Left lobe of liver (tissue), 2 donors: Measurements from ENCODE around the gene TMEM219. TPM values are rescaled to one million over a fixed set of nuclear protein-coding genes. Genes with fewer than 3 reads are reported as not detected.

Experiments
- ATAC-seq: fragments of 200-7000 bp; cut with Tn5 transposase; one replicate; pipeline ENCODE4 v1.9.1; 2020; ENCODE audit warnings: mild to moderate bottlenecking, moderate library complexity
- DNase-seq: peaks from one replicate; pipeline ENCODE4 v3.0.0-alpha.2; 2020; ENCODE audit warnings: low spot score
- total RNA-seq: library from RNA; stranded (reverse); gene quantifications from one replicate; pipeline ENCODE4 v1.2.1, GENCODE V29; 2021
- donor health status: DM: no; HTN: no; CAD: no; lungs with moderate emphysema.
- donor health status: DM: no; HTN: yes; CAD: no.

TMEM219 gene
- total RNA-seq, 1 donor from 2014 or later: 71.0 TPM

- ATAC-seq: no peak
- no peak for DNase-seq
Measured at GRCh38 chr16:29993903-29994599, 32.2 kb downstream of the TMEM219 start.

- DNase-seq (no peak), ATAC-seq (peak; percentile 78)
Measured at GRCh38 chr16:29994600-29995323, 32.9 kb downstream of the TMEM219 start.

- DNase-seq: peak; percentile 91
- ATAC-seq: peak; percentile 70
Measured at GRCh38 chr16:29995324-29995910, 33.5 kb downstream of the TMEM219 start, which contains the start of gene HIRIP3. TSS of gene HIRIP3 (minus strand) at chr16:29995617. CDS start at chr16:29995605, 12 bp downstream.

- peak; percentile 99 for DNase-seq
- ATAC-seq: peak; percentile 96
Measured at GRCh38 chr16:29995911-29996765, 34.3 kb downstream of the TMEM219 start, which contains the start of gene INO80E. TSS of gene INO80E (plus strand) at chr16:29996241. CDS start at chr16:29996311, 70 bp downstream.

GRCh38 chr16:29996766-29997250 is 34.9 kb downstream of the TMEM219 start:
- DNase-seq (no peak), ATAC-seq (no peak)

- DNase-seq (no peak), ATAC-seq (no peak)
Measured at GRCh38 chr16:29999605-30000004, 37.7 kb downstream of the TMEM219 start.

- no peak for ATAC-seq
- DNase-seq: no peak
Measured at GRCh38 chr16:30000735-30001631, 39.1 kb downstream of the TMEM219 start.

- ATAC-seq (no peak), DNase-seq (no peak)
Measured at GRCh38 chr16:30002614-30003346, 40.9 kb downstream of the TMEM219 start.

GRCh38 chr16:30003670-30004423 is 42.0 kb downstream of the TMEM219 start:
- DNase-seq: no peak
- ATAC-seq: no peak

- DNase-seq (no peak), ATAC-seq (no peak)
Measured at GRCh38 chr16:30004424-30004776, 42.5 kb downstream of the TMEM219 start.

GRCh38 chr16:30004811-30005242 is 42.9 kb downstream of the TMEM219 start:
- peak; percentile 48 for ATAC-seq
- DNase-seq: no peak

- no peak for DNase-seq
- peak; percentile 77 for ATAC-seq
Measured at GRCh38 chr16:30005341-30006094, 43.6 kb downstream of the TMEM219 start.

GRCh38 chr16:30006095-30006473 is 44.2 kb downstream of the TMEM219 start:
- no peak for DNase-seq
- no peak for ATAC-seq

GRCh38 chr16:30006659-30007377 is 44.9 kb downstream of the TMEM219 start:
- DNase-seq (no peak), ATAC-seq (no peak)

- ATAC-seq (no peak), DNase-seq (no peak)
Measured at GRCh38 chr16:30007378-30007895, 45.6 kb downstream of the TMEM219 start.

- DNase-seq: no peak
- ATAC-seq: peak; percentile 10
Measured at GRCh38 chr16:30009085-30009862, 47.4 kb downstream of the TMEM219 start.
